Measurements from ENCODE around the gene YWHAH. TPM values are rescaled to one million over a fixed set of nuclear protein-coding genes. Genes with fewer than 3 reads are reported as not detected.

The YWHAH gene
- total RNA-seq, 1 donor from 2014 or later: 285 TPM

DNA sequence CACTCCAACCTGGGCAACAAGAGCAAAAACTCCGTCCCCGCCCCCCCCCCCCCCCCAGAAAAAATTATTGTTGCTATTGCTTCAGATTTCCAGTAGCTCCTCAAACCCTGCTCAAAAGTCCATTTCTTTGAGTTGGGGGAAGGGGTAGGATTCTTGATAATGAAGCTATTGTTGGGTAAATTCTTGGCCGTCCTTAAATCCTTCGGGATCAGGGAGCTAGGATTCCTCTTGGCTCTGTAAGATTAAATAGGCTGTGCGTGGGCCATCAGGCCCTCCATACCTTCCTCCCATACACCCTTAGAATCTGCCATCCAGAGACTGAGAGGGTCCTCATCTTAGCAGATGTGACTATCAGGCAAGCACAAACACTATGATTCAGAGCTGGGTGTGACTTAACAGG lies 16.4 kb downstream of the YWHAH start:
- H3K4me1 Mint-ChIP-seq (ENCODE audit: unreplicated experiment): peaks cover 16% of the 10 kb centered on the region
- H3K27ac Mint-ChIP-seq (ENCODE audit: unreplicated experiment): peak overlapping the region; percentile 72
- H3K4me3 Mint-ChIP-seq (ENCODE audit: unreplicated experiment): no peak overlapping the region
- peaks cover 26% of the 10 kb centered on the region for H3K36me3 Mint-ChIP-seq (ENCODE audit: low read depth, unreplicated experiment)
- TF ChIP-seq CTCF (IDR thresholded peaks at IDR 0.05; ENCODE audit: unreplicated experiment): no peak
- no peak for DNase-seq (ENCODE audit: low spot score)
- no peaks in the 10 kb centered on the region for H3K9me3 Mint-ChIP-seq (ENCODE audit: unreplicated experiment)
- H3K27me3 Mint-ChIP-seq (ENCODE audit: unreplicated experiment): peaks cover 5% of the 10 kb centered on the region

DNA sequence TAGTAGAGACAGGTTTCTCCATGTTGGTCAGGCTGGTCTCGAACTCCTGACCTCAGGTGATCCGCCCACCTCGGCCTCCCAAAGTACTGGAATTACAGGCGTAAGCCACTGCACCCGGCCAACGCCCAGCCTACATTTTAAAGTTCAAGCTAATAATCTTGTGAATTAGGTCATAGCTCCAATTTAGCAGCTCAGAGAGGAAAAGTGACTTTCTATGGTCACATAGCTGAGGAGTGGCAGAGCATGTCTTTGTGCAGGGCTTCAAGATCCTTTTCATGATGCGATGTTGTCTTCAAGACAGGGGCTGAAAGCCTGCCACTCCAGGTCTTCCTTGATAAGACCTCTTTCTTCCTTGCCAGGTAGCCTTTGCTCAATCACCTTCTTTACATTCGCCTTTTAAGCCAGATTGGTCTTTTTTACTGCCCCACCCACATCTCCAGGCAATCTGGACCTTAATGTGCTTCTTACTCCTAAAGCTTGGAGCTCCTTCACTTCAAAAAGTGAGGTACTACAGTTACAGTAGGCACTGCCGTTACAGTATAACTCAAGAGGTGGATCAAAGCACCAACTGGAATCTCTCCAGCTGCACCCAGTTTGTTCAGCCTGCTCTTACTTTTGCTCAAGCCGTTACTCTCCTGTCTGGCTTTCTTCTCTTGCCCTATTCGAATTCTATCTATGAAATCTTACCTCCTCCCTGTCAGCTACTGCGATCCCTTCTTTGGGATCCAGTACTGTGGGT lies 18.2 kb downstream of the YWHAH start:
- Mint-ChIP-seq H3K4me3 (ENCODE audit: unreplicated experiment) (no peak overlapping the region), H3K9me3 (ENCODE audit: unreplicated experiment) (no peaks in the 10 kb centered on the region), H3K4me1 (ENCODE audit: unreplicated experiment) (peaks cover 16% of the 10 kb centered on the region), H3K36me3 (ENCODE audit: low read depth, unreplicated experiment) (peaks cover 11% of the 10 kb centered on the region), H3K27ac (ENCODE audit: unreplicated experiment) (peak overlapping the region; percentile 95), H3K27me3 (ENCODE audit: unreplicated experiment) (peaks cover 5% of the 10 kb centered on the region)
- no peak for DNase-seq (ENCODE audit: low spot score)
- TF ChIP-seq CTCF (IDR thresholded peaks at IDR 0.05; ENCODE audit: unreplicated experiment): no peak

GRCh38 chr22:31968022-31968421 lies 23.7 kb downstream of the YWHAH start:
- Mint-ChIP-seq H3K36me3 (ENCODE audit: low read depth, unreplicated experiment) (no peaks in the 10 kb centered on the region), H3K27ac (ENCODE audit: unreplicated experiment) (no peak overlapping the region), H3K9me3 (ENCODE audit: unreplicated experiment) (no peaks in the 10 kb centered on the region), H3K27me3 (ENCODE audit: unreplicated experiment) (peaks cover 7% of the 10 kb centered on the region), H3K4me3 (ENCODE audit: unreplicated experiment) (no peak overlapping the region), H3K4me1 (ENCODE audit: unreplicated experiment) (peaks cover 14% of the 10 kb centered on the region)
- no peak for TF ChIP-seq CTCF (IDR thresholded peaks at IDR 0.05; ENCODE audit: unreplicated experiment)
- no peak for DNase-seq (ENCODE audit: low spot score)

DNA sequence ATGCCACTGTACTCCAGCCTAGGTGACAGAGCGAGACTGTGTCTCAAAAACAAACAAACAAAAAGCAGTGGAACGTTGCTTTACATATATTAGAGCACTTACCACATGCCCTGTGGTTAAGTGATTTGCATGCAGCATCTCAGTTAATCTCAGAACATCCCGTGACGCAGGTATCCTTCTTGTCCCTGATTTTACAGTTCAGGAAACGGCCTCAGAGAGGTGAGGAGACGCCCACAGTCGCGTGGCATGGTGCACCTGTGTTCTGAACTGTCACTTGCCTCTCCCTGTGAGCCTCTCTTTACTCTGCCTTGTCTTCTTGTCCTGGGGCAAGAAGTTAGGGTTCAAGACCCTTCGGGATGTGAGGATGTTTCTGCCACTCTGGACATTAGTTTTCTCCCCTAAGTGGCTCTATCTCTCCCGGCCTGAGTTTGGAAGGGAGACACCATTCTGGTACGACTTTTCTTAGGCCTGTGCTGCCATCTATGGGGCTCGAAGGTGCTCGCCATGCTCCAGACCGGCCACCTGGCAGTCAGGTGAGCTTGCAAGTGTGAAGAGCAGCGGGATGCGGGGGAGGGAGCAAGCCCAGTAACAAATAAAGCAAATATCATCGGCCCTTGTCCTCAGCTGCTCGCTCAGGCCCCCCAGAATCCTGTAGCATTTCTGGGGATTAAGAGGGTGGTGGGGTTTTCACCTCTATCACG lies 25.6 kb downstream of the YWHAH start:
- H3K36me3 Mint-ChIP-seq (ENCODE audit: low read depth, unreplicated experiment): no peaks in the 10 kb centered on the region
- TF ChIP-seq CTCF (IDR thresholded peaks at IDR 0.05; ENCODE audit: unreplicated experiment): no peak
- H3K27ac Mint-ChIP-seq (ENCODE audit: unreplicated experiment): no peak overlapping the region
- DNase-seq (ENCODE audit: low spot score): peak; percentile 63
- H3K4me1 Mint-ChIP-seq (ENCODE audit: unreplicated experiment): peaks cover 8% of the 10 kb centered on the region
- peaks cover 11% of the 10 kb centered on the region for H3K27me3 Mint-ChIP-seq (ENCODE audit: unreplicated experiment)
- H3K4me3 Mint-ChIP-seq (ENCODE audit: unreplicated experiment): peak overlapping the region; percentile 87
- H3K9me3 Mint-ChIP-seq (ENCODE audit: unreplicated experiment): no peaks in the 10 kb centered on the region
